GM19351 (cell line): ENCODE results near the gene TMEM213.
A peak's percentile ranks its signal among the peaks of the same experiment; 100 is the strongest.

ENCODE experiments used
- ATAC-seq: cut with Tn5 transposase; IDR thresholded peaks from one replicate; pipeline ENCODE4 v1.9.1; 2021; ENCODE audit warnings: mild to moderate bottlenecking, moderate library complexity; ENCODE audit not compliant: unreplicated experiment

Gene TMEM213

GRCh38 chr7:138837627-138838026 lies 39.8 kb downstream of the TMEM213 start:
- ATAC-seq, result no peak

DNA sequence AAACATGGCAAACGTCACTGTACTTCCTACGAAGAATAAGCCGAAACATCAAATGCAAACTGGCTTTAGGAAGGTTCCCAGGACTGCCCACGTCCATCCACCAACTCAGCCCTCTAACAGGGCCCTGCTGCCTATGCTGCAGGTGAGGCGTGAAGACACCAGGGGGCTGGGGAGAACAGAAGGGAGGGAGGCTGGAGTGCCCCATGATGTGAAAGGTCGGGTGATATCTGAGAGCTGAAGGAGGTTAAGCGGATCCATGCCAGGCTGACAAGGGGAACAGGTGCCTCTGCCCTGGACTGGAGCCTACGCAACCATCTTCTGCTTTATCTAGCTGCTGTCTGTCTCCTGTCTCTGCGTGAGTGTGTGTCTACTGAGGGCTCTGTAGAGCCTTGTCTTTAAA lies 40.4 kb downstream of the TMEM213 start:
- ATAC-seq, result no peak

GRCh38 chr7:138842111-138842510 lies 44.3 kb downstream of the TMEM213 start:
- no peak for ATAC-seq

DNA sequence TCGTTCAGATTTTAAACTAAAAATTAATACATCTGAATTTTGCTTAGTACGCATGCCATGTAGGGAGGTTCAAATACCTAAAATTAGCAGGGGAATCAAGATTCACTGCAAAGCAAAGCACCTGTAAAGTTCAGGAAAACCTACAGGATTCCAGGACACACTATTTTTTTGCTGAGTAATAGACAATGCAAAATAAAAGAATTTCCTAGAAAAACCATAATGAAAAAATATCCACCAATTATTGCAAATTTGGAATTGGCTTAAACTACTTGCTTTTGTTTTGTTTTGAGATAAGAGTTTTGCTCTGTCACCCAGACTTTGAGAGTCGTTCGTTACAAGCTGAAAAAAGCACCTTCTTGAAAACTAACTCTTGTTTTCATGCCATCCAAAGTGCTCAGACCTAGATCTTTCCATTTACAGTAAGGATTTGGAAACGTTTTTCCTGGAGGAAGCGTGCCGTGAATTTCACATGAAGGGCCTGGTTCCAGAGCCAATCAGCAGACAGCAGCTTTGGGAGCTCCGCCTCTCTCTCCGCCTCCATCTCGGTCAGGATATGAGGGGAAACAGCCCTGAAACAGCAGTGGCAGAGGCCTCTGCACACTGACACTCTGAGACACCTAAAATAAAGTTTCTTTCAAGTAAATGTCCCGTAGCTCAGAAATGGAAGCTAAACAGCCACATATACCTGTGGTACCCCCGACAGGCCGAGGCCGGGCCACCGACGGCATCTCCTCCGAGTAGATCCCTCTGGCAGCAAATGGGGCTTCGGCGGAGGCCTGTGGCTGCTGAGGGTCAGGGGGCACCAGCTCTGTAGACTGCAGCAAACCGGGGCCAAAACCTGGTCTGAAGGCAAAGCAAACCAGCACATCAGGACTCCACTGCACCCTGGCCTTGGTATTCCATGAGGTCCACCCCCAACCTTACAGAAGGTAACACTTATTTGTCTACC lies 46.1 kb downstream of the TMEM213 start:
- ATAC-seq, result no peak

- no peak for ATAC-seq
Measured at GRCh38 chr7:138845711-138846110, 47.9 kb downstream of the TMEM213 start.

- no peak for ATAC-seq
Measured at GRCh38 chr7:138848056-138848980, 50.5 kb downstream of the TMEM213 start.

- ATAC-seq, result no peak
Measured at GRCh38 chr7:138849701-138850100, 51.9 kb downstream of the TMEM213 start.

- ATAC-seq, result no peak
Measured at GRCh38 chr7:138852469-138852868, 54.7 kb downstream of the TMEM213 start.

GRCh38 chr7:138853448-138853847 lies 55.7 kb downstream of the TMEM213 start:
- ATAC-seq, result no peak

DNA sequence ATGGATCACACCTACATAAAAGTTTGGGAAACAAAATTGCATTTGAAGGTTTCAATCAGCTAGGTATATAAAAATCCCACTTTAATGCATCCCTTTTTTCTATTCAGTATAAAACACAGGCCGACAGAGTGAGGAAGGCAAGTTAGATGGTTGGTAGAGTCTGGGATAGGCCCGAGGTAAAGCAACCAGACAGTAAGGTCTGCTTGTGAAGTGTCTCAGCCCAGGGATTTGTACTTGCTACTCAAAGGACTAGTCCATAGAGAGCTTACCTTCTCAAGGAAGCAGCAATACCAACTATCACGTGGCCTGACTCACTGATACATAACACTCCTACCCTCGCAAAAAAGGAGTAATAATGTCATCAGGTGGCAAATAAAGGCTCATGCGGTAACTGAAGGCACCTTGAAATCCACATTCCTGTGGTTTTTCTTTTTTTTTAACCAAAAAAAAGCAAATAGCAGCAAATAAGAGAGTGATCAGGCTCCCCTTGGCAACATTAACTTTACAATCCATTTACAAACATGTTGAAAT lies 56.4 kb downstream of the TMEM213 start:
- no peak for ATAC-seq

GRCh38 chr7:138857728-138858127 lies 59.9 kb downstream of the TMEM213 start:
- ATAC-seq, result no peak

- ATAC-seq, result no peak
Measured at GRCh38 chr7:138861051-138861450, 63.3 kb downstream of the TMEM213 start.

GRCh38 chr7:138863931-138864330 lies 66.1 kb downstream of the TMEM213 start:
- no peak for ATAC-seq

GRCh38 chr7:138864667-138865066 lies 66.9 kb downstream of the TMEM213 start:
- ATAC-seq, result no peak

DNA sequence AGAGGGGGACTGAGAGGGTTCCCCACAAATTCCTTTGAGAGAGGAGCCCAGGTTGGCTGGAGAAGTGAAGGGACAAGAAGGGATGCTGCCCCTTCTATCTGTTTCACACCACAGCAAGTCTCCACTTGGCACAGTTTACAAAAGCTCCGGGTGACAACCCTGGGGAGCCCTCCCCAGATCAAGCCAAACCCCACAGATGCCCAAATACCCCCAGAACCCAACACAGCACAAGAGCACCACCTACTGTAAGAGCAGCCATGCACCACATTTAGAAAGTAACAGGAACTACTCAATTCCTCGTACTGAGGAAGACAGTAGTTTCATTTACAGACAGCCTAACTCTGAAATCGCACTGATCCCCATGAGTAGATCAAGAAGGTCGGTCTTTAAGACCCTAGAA lies 68.0 kb downstream of the TMEM213 start:
- peak; percentile 87 for ATAC-seq

- no peak for ATAC-seq
Measured at GRCh38 chr7:138866353-138866752, 68.6 kb downstream of the TMEM213 start.

DNA sequence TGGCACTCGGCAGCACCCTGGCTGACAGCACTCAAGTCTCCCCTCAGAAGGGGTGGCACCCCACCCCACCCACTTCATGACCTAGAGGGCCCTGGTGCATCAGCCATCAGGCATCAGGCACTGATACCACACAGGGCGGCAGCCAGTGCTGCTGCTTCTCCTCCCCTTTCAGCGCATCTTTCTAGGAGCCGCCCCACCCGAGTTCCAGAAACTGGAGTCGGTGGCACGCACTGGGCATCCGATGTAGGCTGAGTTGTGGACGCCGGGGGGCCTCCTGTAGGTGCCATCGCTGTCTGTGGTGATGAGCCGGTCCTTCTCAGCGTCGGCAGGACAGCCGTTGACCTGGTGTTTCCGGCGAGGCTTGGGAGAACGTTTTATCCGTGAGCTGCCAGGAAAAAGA lies 70.0 kb downstream of the TMEM213 start:
- ATAC-seq, result no peak

- no peak for ATAC-seq
Measured at GRCh38 chr7:138868711-138869110, 70.9 kb downstream of the TMEM213 start.

GRCh38 chr7:138869353-138869752 lies 71.6 kb downstream of the TMEM213 start:
- no peak for ATAC-seq

GRCh38 chr7:138871065-138871813 lies 73.4 kb downstream of the TMEM213 start:
- no peak for ATAC-seq

- no peak for ATAC-seq
Measured at GRCh38 chr7:138871814-138872090, 74.0 kb downstream of the TMEM213 start.
